Keratinocyte (primary cell): Measurements from ENCODE around the gene PTPRN2. TPM values are rescaled to one million over a fixed set of nuclear protein-coding genes. Genes with fewer than 3 reads are reported as not detected.

Source experiments
- DNase-seq: peaks from one replicate; pipeline ENCODE4 v3.0.0-alpha.2; 2011; ENCODE audit warnings: low read depth, missing footprints, low spot score
- FAIRE-seq: peaks from 2 replicates; lab custom pipeline; 2011; peaks lifted over from hg19 to GRCh38; lab: Jason Lieb, UNC
- H2AFZ ChIP-seq: 2 replicates; pipeline ENCODE4 v1.6.0; 2012; ENCODE audit warnings: low read length, control low read depth, inconsistent platforms; ENCODE audit not compliant: control insufficient read depth
- H3K27ac ChIP-seq: 2 replicates; pipeline ENCODE4 v1.5.1; 2011; ENCODE audit warnings: low read length; ENCODE audit not compliant: control insufficient read depth, insufficient read depth
- H3K27me3 ChIP-seq: 3 replicates; pipeline ENCODE4 v1.6.0; 2011; ENCODE audit warnings: low read length; ENCODE audit not compliant: control insufficient read depth, insufficient read depth; ENCODE audit errors: extremely low read depth
- H3K36me3 ChIP-seq, 2 experiments: 2 replicates in 1 of 2; 3 replicates in 1 of 2; pipeline ENCODE4 v1.5.1; 2011; ENCODE audit warnings: low read length in 2 of 2, mild to moderate bottlenecking in 1 of 2; ENCODE audit not compliant: control insufficient read depth in 2 of 2, insufficient read depth in 2 of 2; ENCODE audit errors: extremely low read depth in 1 of 2
- H3K4me1 ChIP-seq: 3 replicates; pipeline ENCODE4 v1.5.1; 2011; ENCODE audit warnings: low read length; ENCODE audit not compliant: control insufficient read depth, insufficient read depth; ENCODE audit errors: extremely low read depth
- H3K4me2 ChIP-seq: 3 replicates; pipeline ENCODE4 v1.6.0; 2011; ENCODE audit warnings: low read depth, low read length; ENCODE audit not compliant: control insufficient read depth, insufficient read depth; ENCODE audit errors: extremely low read depth
- H3K4me3 ChIP-seq, 3 experiments: fragments of 200-600 bp in 1 of 3; sonication (generic) in 1 of 3; 2 replicates in 2 of 3; 3 replicates in 1 of 3; pipeline ENCODE4 v1.5.1; 2011 to 2016; ENCODE audit warnings: low read length in 3 of 3, mild to moderate bottlenecking in 3 of 3, control low read depth in 2 of 3, inconsistent platforms in 1 of 3, low read depth in 1 of 3, mixed read lengths in 1 of 3, mixed run types in 1 of 3, moderate library complexity in 1 of 3; ENCODE audit not compliant: control insufficient read depth in 2 of 3, insufficient read depth in 2 of 3; ENCODE audit errors: extremely low read depth in 1 of 3
- H3K79me2 ChIP-seq: 2 replicates; pipeline ENCODE4 v1.6.0; 2012; ENCODE audit warnings: low read length; ENCODE audit not compliant: control insufficient read depth, insufficient read depth
- H3K9ac ChIP-seq: 3 replicates; pipeline ENCODE4 v1.6.0; 2011; ENCODE audit warnings: low read length; ENCODE audit not compliant: control insufficient read depth, insufficient read depth; ENCODE audit errors: extremely low read depth
- H3K9me1 ChIP-seq: 3 replicates; pipeline ENCODE4 v1.6.0; 2011; ENCODE audit warnings: low read length; ENCODE audit not compliant: control insufficient read depth, insufficient read depth; ENCODE audit errors: extremely low read depth
- H3K9me3 ChIP-seq: 2 replicates; pipeline ENCODE4 v1.5.1; 2012; ENCODE audit warnings: low read depth, low read length; ENCODE audit not compliant: control insufficient read depth
- H4K20me1 ChIP-seq: 3 replicates; pipeline ENCODE4 v1.6.0; 2011; ENCODE audit warnings: low read length; ENCODE audit not compliant: control insufficient read depth, insufficient read depth; ENCODE audit errors: extremely low read depth
- CTCF ChIP-seq, 3 experiments: IDR thresholded peaks in 1 of 3; conservative IDR thresholded peaks in 1 of 3; optimal IDR thresholded peaks in 1 of 3; 2 replicates in 2 of 3; 3 replicates in 1 of 3; pipeline versions ENCODE3 to v1.5.1; 2011; ENCODE audit warnings: low read length in 3 of 3, mild to moderate bottlenecking in 3 of 3, moderate library complexity in 2 of 3, control low read depth in 1 of 3, inconsistent platforms in 1 of 3; ENCODE audit not compliant: insufficient read depth in 2 of 3; ENCODE audit errors: extremely low read depth in 1 of 3
- EZH2 ChIP-seq: IDR thresholded peaks from one replicate; pipeline ENCODE4 v1.6.1; 2012; ENCODE audit warnings: inconsistent platforms, mild to moderate bottlenecking, low read length, moderate library complexity
- dilution Hi-C: fragments of 300-500 bp; cut with MboI; formaldehyde crosslinking; loops from one replicate; pipeline ENCODE4 v1.7.0; 2020; ENCODE audit warnings: low sequenced_read_pairs; ENCODE audit not compliant: extremely low pct_ligation_motif_present
- polyA plus RNA-seq, 5 experiments: library from polyadenylated mRNA; depleted of rRNA in 3 of 5; stranded (reverse) in 3 of 5; stranded (forward) in 1 of 5; unstranded in 1 of 5; fragments of >200 nt; gene quantifications; 1 replicate in 1 of 5; 2 replicates in 3 of 5; 3 replicates in 1 of 5; pipeline versions ENCODE4 v1.2.1 to v1.2.3, GENCODE V29; 2011 to 2012; ENCODE audit warnings: missing spikeins in 2 of 5, low read depth in 1 of 5, low replicate concordance in 1 of 5

The PTPRN2 gene
- polyA plus RNA-seq, 1 donor (not counting 4 experiments of a cell fraction or from before 2014, with no cell fraction given): not detected

GRCh38 chr7:158543840-158544239 is 43.8 kb downstream of the PTPRN2 start:
- TF ChIP-seq CTCF (optimal IDR thresholded peaks at IDR 0.05 in 1 of 3, IDR thresholded peaks at IDR 0.05 in 1 of 3, conservative IDR thresholded peaks at IDR 0.05 in 1 of 3; ENCODE audit: extremely low read depth in 1 of 3, insufficient read depth in 2 of 3, low read length in 3 of 3) (no peak), EZH2 (no peak)
- FAIRE-seq: no peak
- dilution Hi-C loops: no loop called here
- H3K27me3 ChIP-seq: no peaks in the 10 kb centered on the region
- no peaks in the 10 kb centered on the region for H3K79me2 ChIP-seq
- no peaks in the 10 kb centered on the region for H3K9me1 ChIP-seq
- no peak overlapping the region for H2AFZ ChIP-seq
- no peak overlapping the region for H3K4me3 ChIP-seq
- no peaks in the 10 kb centered on the region for H3K4me1 ChIP-seq
- no peaks in the 10 kb centered on the region for H3K36me3 ChIP-seq
- peaks cover 12% of the 10 kb centered on the region for H3K9me3 ChIP-seq
- H3K4me2 ChIP-seq: no peak overlapping the region
- no peak for DNase-seq
- H3K9ac ChIP-seq: no peak overlapping the region
- no peak overlapping the region for H3K27ac ChIP-seq
- no peaks in the 10 kb centered on the region for H4K20me1 ChIP-seq

GRCh38 chr7:158542651-158543566 is 44.7 kb downstream of the PTPRN2 start:
- Histone ChIP-seq H4K20me1 (no peaks in the 10 kb centered on the region), H3K9me3 (peaks cover 12% of the 10 kb centered on the region), H3K4me3 (no peak overlapping the region), H2AFZ (no peak overlapping the region), H3K36me3 (no peaks in the 10 kb centered on the region), H3K4me1 (no peaks in the 10 kb centered on the region), H3K27me3 (no peaks in the 10 kb centered on the region), H3K9me1 (no peaks in the 10 kb centered on the region), H3K27ac (no peak overlapping the region), H3K79me2 (no peaks in the 10 kb centered on the region), H3K4me2 (no peak overlapping the region), H3K9ac (no peak overlapping the region)
- no peak for DNase-seq
- TF ChIP-seq EZH2: no peak
- no peak for TF ChIP-seq CTCF (optimal IDR thresholded peaks at IDR 0.05 in 1 of 3, IDR thresholded peaks at IDR 0.05 in 1 of 3, conservative IDR thresholded peaks at IDR 0.05 in 1 of 3; ENCODE audit: extremely low read depth in 1 of 3, insufficient read depth in 2 of 3, low read length in 3 of 3)
- no peak for FAIRE-seq
- dilution Hi-C loops: no loop called here
